ENCODE data around the gene HOXD8. TPM values are rescaled to one million over a fixed set of nuclear protein-coding genes. Genes with fewer than 3 reads are reported as not detected.
A peak's percentile ranks its signal among the peaks of the same experiment; 100 is the strongest.

Gene HOXD8
- total RNA-seq, 4 donors from 2014 or later = 7.8 to 23.5 (median 13.4) TPM

- TF ChIP-seq, protein P1, sequence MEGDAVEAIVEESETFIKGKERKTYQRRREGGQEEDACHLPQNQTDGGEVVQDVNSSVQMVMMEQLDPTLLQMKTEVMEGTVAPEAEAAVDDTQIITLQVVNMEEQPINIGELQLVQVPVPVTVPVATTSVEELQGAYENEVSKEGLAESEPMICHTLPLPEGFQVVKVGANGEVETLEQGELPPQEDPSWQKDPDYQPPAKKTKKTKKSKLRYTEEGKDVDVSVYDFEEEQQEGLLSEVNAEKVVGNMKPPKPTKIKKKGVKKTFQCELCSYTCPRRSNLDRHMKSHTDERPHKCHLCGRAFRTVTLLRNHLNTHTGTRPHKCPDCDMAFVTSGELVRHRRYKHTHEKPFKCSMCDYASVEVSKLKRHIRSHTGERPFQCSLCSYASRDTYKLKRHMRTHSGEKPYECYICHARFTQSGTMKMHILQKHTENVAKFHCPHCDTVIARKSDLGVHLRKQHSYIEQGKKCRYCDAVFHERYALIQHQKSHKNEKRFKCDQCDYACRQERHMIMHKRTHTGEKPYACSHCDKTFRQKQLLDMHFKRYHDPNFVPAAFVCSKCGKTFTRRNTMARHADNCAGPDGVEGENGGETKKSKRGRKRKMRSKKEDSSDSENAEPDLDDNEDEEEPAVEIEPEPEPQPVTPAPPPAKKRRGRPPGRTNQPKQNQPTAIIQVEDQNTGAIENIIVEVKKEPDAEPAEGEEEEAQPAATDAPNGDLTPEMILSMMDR (IDR thresholded peaks at IDR 0.05) = no peak
- TF ChIP-seq POLR2AphosphoS5 (IDR thresholded peaks at IDR 0.05) = no peak
- TF ChIP-seq POLR2A (IDR thresholded peaks at IDR 0.05) = no peak
- no peak for TF ChIP-seq EP300 (IDR thresholded peaks at IDR 0.05; ENCODE audit: low read depth)
- in situ Hi-C loops (cut with MboI; ENCODE audit: low pct_ligation_motif_present in 1 of 4, low pct_unique_long_range_greater_than_20kb in 1 of 4, low sequenced_read_pairs in 3 of 4) = loop anchor here (10.0 to 25.0 kb wide), 5 partner anchors 330 to 1030 kb away; no protein-coding TSS in a partner anchor
- H3K27me3 ChIP-seq = peaks cover 96% of the 10 kb centered on the region
- H3K4me1 ChIP-seq = peaks cover 7 to 41% (median 27%) of the 10 kb centered on the region in 4 donors
- H3K36me3 ChIP-seq = no peaks in the 10 kb centered on the region
- intact Hi-C loops (cut with DNase I; ENCODE audit: low total_unique reads) = no loop called here
- 38 to 50% methylated on average over 9 to 34 of the region's 34 CpGs for WGBS, 2 donors (ENCODE audit: low coverage in 1 of 2)
- no peak for DNase-seq
- H3K27ac ChIP-seq = peak overlapping the region in 3 of 4 donors; percentile 84 to 88 (median 87)
- no peaks in the 10 kb centered on the region for H3K9me3 ChIP-seq
- H3K4me3 ChIP-seq = peak overlapping the region in 3 of 4 donors; percentile 55 to 72 (median 55)
Observed at GRCh38 chr2:176124110-176124946, 5.2 kb upstream of the HOXD8 start.

DNA sequence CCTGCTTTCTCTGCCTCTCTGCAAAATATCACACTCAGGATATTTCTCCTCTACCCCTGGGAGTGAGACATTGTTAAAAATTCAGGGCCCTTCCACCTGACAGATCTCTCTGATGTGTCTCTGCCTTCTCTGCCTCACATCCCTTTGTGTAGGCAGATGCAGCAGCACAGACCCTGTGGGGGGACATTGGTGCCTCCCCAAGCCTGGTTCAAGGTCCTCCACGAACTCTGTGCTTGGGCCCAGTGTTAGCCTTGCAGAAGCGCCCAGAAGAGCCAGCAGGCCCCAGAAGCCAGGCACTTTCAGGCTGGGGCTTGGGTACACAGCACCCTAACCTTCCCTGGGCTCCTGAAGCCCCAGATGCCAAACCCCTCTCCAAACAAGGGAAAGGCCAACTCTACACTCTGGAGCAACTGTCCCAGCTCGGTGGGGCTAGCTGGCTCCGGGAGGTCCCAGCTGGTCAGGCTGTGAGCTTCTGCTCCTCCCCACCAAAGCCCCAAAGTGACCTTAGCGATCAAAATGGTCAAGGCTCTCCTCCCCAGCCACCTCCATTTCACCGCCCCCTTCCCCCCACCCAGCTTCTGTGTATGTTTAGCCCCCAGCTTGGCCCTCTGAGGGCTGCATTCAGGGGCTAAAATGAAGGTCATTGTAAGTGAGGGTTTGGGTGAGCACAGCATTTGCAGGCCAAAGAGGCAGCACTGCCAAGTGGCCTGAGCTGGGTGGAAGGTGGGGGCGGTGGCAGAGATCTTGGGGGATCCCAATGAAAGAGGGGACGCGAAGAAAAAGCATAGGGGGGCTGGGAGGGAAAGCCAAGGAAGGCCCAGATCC, 4.3 kb upstream of the HOXD8 start:
- H3K4me1 ChIP-seq = peaks cover 7 to 43% (median 28%) of the 10 kb centered on the region in 4 donors
- H3K36me3 ChIP-seq = no peaks in the 10 kb centered on the region
- no peaks in the 10 kb centered on the region for H3K9me3 ChIP-seq
- WGBS, 2 donors (ENCODE audit: low coverage in 1 of 2) = 30 to 75% methylated on average over 4 to 9 of the region's 9 CpGs
- TF ChIP-seq EP300 (IDR thresholded peaks at IDR 0.05; ENCODE audit: low read depth) (no peak), POLR2AphosphoS5 (IDR thresholded peaks at IDR 0.05) (no peak), POLR2A (IDR thresholded peaks at IDR 0.05) (no peak)
- TF ChIP-seq, protein P1 (IDR thresholded peaks at IDR 0.05) = no peak
- peaks cover 94% of the 10 kb centered on the region for H3K27me3 ChIP-seq
- intact Hi-C loops (cut with DNase I; ENCODE audit: low total_unique reads) = loop anchor here (5.0 kb wide), 1 partner anchor 512 kb away; no protein-coding TSS in a partner anchor
- peak overlapping the region in 2 of 4 donors; percentile 84 to 88 for H3K27ac ChIP-seq
- H3K4me3 ChIP-seq = no peak overlapping the region
- in situ Hi-C loops (cut with MboI; ENCODE audit: low pct_ligation_motif_present in 1 of 4, low pct_unique_long_range_greater_than_20kb in 1 of 4, low sequenced_read_pairs in 3 of 4) = loop anchor here (5.0 to 25.0 kb wide), 7 partner anchors 330 to 1030 kb away; no protein-coding TSS in a partner anchor
- DNase-seq = no peak

GRCh38 chr2:176125772-176126054, 3.8 kb upstream of the HOXD8 start:
- Histone ChIP-seq H3K4me3 (no peak overlapping the region), H3K4me1 (peaks cover 7 to 46% (median 28%) of the 10 kb centered on the region in 4 donors), H3K9me3 (no peaks in the 10 kb centered on the region), H3K27ac (peak overlapping the region in 2 of 4 donors; percentile 1 to 6), H3K36me3 (no peaks in the 10 kb centered on the region), H3K27me3 (peaks cover 94% of the 10 kb centered on the region)
- in situ Hi-C loops (cut with MboI; ENCODE audit: low pct_ligation_motif_present in 1 of 4, low pct_unique_long_range_greater_than_20kb in 1 of 4, low sequenced_read_pairs in 3 of 4) (loop anchor here (5.0 to 25.0 kb wide), 6 partner anchors 329 to 1029 kb away; no protein-coding TSS in a partner anchor), intact Hi-C loops (cut with DNase I; ENCODE audit: low total_unique reads) (loop anchor here (5.0 kb wide), 1 partner anchor 512 kb away; no protein-coding TSS in a partner anchor)
- WGBS, 2 donors (ENCODE audit: low coverage in 1 of 2) = 32 to 74% methylated on average over 4 to 6 of the region's 6 CpGs
- DNase-seq = no peak
- TF ChIP-seq, protein P1 (IDR thresholded peaks at IDR 0.05) = no peak
- TF ChIP-seq POLR2AphosphoS5 (IDR thresholded peaks at IDR 0.05) = no peak
- no peak for TF ChIP-seq EP300 (IDR thresholded peaks at IDR 0.05; ENCODE audit: low read depth)
- no peak for TF ChIP-seq POLR2A (IDR thresholded peaks at IDR 0.05)
